Tibial nerve (tissue), 4 donors: ENCODE data around the gene IFNGR1.

Source experiments
- CTCF ChIP-seq, 5 experiments: fragments of 200-600 bp in 3 of 5; fragments of 450-650 bp in 2 of 5; sonication (generic) in 3 of 5; IDR thresholded peaks; one replicate each; pipeline ENCODE4 v1.5.1; 2016 to 2019; ENCODE audit warnings: antibody characterized with exemption in 5 of 5, mild to moderate bottlenecking in 3 of 5, moderate library complexity in 2 of 5
- EP300 ChIP-seq, 2 donors: sonication (generic); formaldehyde crosslinking; IDR thresholded peaks; one replicate each; pipeline ENCODE4 v1.6.1; 2017; ENCODE audit warnings: antibody characterized with exemption in 2 of 2, mild to moderate bottlenecking in 1 of 2

- TF ChIP-seq CTCF (IDR thresholded peaks at IDR 0.05) (no peak), EP300 (IDR thresholded peaks at IDR 0.05) (no peak)
Measured at GRCh38 chr6:137156650-137157049, 62.5 kb downstream of the IFNGR1 start.
